Measurements from ENCODE around the gene ARHGAP1. TPM values are rescaled to one million over a fixed set of nuclear protein-coding genes. Genes with fewer than 3 reads are reported as not detected.

ARHGAP1 gene
- total RNA-seq, 1 donor from 2014 or later = 58.0 TPM

- CTCF ChIA-PET = no interaction called here
- Mint-ChIP-seq H3K27me3 (peaks cover 3% of the 10 kb centered on the region), H3K36me3 (ENCODE audit: low read depth) (no peaks in the 10 kb centered on the region), H3K27ac (no peak overlapping the region), H3K9me3 (no peaks in the 10 kb centered on the region), H3K4me3 (no peak overlapping the region), H3K4me1 (peaks cover 2% of the 10 kb centered on the region)
- ATAC-seq (ENCODE audit: low read depth) = no peak
- intact Hi-C loops (cut with micrococcal nuclease) = no loop called here
- POLR2A ChIA-PET = no interaction called here
- DNase-seq = no peak
- TF ChIP-seq, protein P1, sequence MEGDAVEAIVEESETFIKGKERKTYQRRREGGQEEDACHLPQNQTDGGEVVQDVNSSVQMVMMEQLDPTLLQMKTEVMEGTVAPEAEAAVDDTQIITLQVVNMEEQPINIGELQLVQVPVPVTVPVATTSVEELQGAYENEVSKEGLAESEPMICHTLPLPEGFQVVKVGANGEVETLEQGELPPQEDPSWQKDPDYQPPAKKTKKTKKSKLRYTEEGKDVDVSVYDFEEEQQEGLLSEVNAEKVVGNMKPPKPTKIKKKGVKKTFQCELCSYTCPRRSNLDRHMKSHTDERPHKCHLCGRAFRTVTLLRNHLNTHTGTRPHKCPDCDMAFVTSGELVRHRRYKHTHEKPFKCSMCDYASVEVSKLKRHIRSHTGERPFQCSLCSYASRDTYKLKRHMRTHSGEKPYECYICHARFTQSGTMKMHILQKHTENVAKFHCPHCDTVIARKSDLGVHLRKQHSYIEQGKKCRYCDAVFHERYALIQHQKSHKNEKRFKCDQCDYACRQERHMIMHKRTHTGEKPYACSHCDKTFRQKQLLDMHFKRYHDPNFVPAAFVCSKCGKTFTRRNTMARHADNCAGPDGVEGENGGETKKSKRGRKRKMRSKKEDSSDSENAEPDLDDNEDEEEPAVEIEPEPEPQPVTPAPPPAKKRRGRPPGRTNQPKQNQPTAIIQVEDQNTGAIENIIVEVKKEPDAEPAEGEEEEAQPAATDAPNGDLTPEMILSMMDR (IDR thresholded peaks at IDR 0.05) = no peak
Measured at GRCh38 chr11:46723359-46723680, 22.9 kb upstream of the ARHGAP1 start.

- intact Hi-C loops (cut with micrococcal nuclease) = no loop called here
- DNase-seq (no peak), ATAC-seq (ENCODE audit: low read depth) (no peak)
- Mint-ChIP-seq H3K27ac (no peak overlapping the region), H3K36me3 (ENCODE audit: low read depth) (no peaks in the 10 kb centered on the region), H3K4me1 (peaks cover 2% of the 10 kb centered on the region), H3K9me3 (no peaks in the 10 kb centered on the region), H3K4me3 (no peak overlapping the region), H3K27me3 (peaks cover 3% of the 10 kb centered on the region)
- TF ChIP-seq, protein P1 (IDR thresholded peaks at IDR 0.05) = no peak
- CTCF ChIA-PET = no interaction called here
- POLR2A ChIA-PET = no interaction called here
Measured at GRCh38 chr11:46722566-46723358, 22.3 kb upstream of the ARHGAP1 start.

DNA sequence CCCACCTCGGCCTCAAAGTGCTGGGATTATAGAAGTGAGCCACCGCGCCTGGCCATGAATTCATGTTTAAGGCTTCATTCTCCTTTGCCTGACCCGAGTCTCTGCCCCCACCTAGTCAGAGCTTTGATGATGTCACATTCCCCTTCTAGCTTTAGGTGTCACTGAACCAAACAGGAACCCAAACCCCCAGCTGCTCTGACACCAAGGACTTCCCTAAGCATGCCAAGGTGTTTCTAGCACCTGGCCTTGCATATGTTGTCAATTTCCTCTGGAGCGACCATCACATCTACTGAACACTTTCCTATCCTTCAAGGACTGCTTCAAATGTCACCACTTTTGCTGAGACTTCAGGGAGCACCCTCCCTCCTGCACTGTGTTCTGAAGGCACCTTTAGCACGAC lies 20.9 kb upstream of the ARHGAP1 start:
- Mint-ChIP-seq H3K36me3 (ENCODE audit: low read depth) (no peaks in the 10 kb centered on the region), H3K27me3 (peaks cover 3% of the 10 kb centered on the region), H3K4me3 (no peak overlapping the region), H3K9me3 (no peaks in the 10 kb centered on the region), H3K4me1 (peaks cover 2% of the 10 kb centered on the region), H3K27ac (no peak overlapping the region)
- ATAC-seq (ENCODE audit: low read depth) (no peak), DNase-seq (no peak)
- intact Hi-C loops (cut with micrococcal nuclease) = no loop called here
- TF ChIP-seq, protein P1 (IDR thresholded peaks at IDR 0.05) = no peak
- ChIA-PET POLR2A (no interaction called here), CTCF (no interaction called here)

DNA sequence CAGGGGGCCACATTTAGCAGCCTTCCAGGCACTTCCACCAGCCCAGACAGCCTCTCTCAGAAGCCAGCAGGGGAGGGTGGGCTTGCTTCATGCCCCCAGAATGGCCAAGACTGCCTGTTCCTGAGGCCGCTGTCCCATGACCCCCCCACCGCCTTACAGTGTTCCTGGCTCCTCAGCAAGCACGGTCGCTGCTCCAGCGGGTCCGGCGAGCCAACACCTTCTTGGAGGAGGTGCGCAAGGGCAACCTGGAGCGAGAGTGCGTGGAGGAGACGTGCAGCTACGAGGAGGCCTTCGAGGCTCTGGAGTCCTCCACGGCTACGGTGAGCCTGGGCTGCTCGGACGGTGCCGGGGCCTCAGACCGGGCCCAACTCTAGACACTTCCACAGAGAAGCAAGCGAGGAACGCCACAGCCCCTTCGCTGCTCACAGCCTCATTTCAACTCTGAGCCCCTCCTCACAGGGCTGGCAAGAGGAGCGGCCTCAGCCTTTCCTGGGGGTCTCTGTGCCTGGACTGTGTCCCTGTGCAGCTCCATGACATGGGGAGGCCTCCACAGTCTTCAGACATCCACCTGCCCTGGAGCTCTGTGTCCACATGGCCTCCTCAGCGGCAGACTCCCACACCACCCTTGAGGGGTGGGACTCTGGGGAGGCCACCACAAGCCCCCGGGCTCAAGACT lies 19.3 kb upstream of the ARHGAP1 start:
- H3K27me3 Mint-ChIP-seq = peaks cover 3% of the 10 kb centered on the region
- H3K4me1 Mint-ChIP-seq = peaks cover 2% of the 10 kb centered on the region
- H3K36me3 Mint-ChIP-seq (ENCODE audit: low read depth) = no peaks in the 10 kb centered on the region
- POLR2A ChIA-PET = no interaction called here
- TF ChIP-seq, protein P1 (IDR thresholded peaks at IDR 0.05) = no peak
- ATAC-seq (ENCODE audit: low read depth) (no peak), DNase-seq (no peak)
- no peak overlapping the region for H3K27ac Mint-ChIP-seq
- H3K9me3 Mint-ChIP-seq = no peaks in the 10 kb centered on the region
- H3K4me3 Mint-ChIP-seq = no peak overlapping the region
- CTCF ChIA-PET = no interaction called here
- intact Hi-C loops (cut with micrococcal nuclease) = no loop called here

DNA sequence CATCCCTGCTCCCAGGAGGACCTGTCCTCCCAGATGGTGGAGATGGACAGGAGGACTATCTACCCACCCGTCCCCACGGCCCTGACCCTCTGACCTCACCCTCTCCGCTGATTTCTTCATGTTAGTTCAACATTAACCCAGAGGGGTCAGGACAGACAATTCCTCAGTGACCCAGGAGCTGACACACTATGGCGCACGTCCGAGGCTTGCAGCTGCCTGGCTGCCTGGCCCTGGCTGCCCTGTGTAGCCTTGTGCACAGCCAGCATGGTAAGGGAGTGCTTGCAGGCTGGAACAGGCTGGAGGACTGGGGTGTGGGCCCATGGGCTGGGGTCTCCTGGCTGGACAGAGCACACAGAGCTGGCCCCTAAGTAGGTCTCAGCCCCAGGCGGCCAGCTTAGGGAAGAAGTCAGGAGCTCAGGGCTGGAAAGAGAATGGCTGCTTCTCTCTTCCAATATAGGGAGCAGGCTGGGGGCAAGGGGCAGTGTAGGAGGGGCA lies 18.7 kb upstream of the ARHGAP1 start, which contains the start of gene F2:
Gene F2, plus strand, starts transcription at position 166 of the 495 bp plus-strand sequence. Its CDS starts 23 bp downstream, at position 189.
- Mint-ChIP-seq H3K4me1 (peaks cover under 1% of the 10 kb centered on the region), H3K27ac (no peak within 1 kb of the TSS), H3K27me3 (peaks cover 3% of the 10 kb centered on the region), H3K4me3 (no peak within 1 kb of the TSS), H3K36me3 (ENCODE audit: low read depth) (no peaks in the 10 kb centered on the region), H3K9me3 (no peaks in the 10 kb centered on the region)
- intact Hi-C loops (cut with micrococcal nuclease) = no loop called here
- DNase-seq = no peak
- POLR2A ChIA-PET = no interaction called here
- no peak for ATAC-seq (ENCODE audit: low read depth)
- TF ChIP-seq, protein P1 (IDR thresholded peaks at IDR 0.05) = no peak
- CTCF ChIA-PET = no interaction called here
